DND-41 (cell line): Measurements from ENCODE around the gene CDKN2B.

Source experiments
- CTCF ChIP-seq: IDR thresholded peaks from 2 replicates; pipeline ENCODE4 v1.5.1; 2012; ENCODE audit warnings: borderline replicate concordance, low read length, moderate library complexity, mild to moderate bottlenecking; ENCODE audit not compliant: poor library complexity, severe bottlenecking; ENCODE audit errors: extremely low read depth
- EZH2 ChIP-seq: IDR thresholded peaks from 3 replicates; pipeline ENCODE4 v1.6.1; 2012; ENCODE audit warnings: borderline replicate concordance, low read depth, mild to moderate bottlenecking, moderate library complexity, low read length, inconsistent platforms; ENCODE audit not compliant: severe bottlenecking

- no peak for TF ChIP-seq CTCF
- no peak for TF ChIP-seq EZH2
These were observed 34.8 kb downstream of the CDKN2B start for GRCh38 chr9:21974343-21974721.
